T-helper 17 cell (primary cell): Measurements from ENCODE around the gene INTS7. TPM values are rescaled to one million over a fixed set of nuclear protein-coding genes. Genes with fewer than 3 reads are reported as not detected.

ENCODE experiments used
- ATAC-seq: fragments of 150-1000 bp; cut with Tn5 transposase; 2 replicates; pipeline ENCODE4 v1.10.0; 2021; ENCODE audit warnings: mild to moderate bottlenecking, moderate library complexity
- DNase-seq, 3 donors: peaks; one replicate each; pipeline versions ENCODE4 v3.0.0 to v3.0.0-alpha.2; 2020 to 2021
- H3K9me3 ChIP-seq: one replicate; pipeline ENCODE4 v1.7.0; 2013; ENCODE audit warnings: low read length, mild to moderate bottlenecking; ENCODE audit not compliant: control insufficient read depth, poor library complexity, severe bottlenecking
- H3K27ac Mint-ChIP-seq: one replicate; pipeline ENCODE4 v1.8.0; 2022; ENCODE audit warnings: mild to moderate bottlenecking, moderate library complexity, mixed read lengths
- H3K27me3 Mint-ChIP-seq: one replicate; pipeline ENCODE4 v1.8.0; 2022; ENCODE audit warnings: mixed read lengths
- H3K36me3 Mint-ChIP-seq: one replicate; pipeline ENCODE4 v1.8.0; 2022; ENCODE audit warnings: low read depth, mixed read lengths
- H3K4me1 Mint-ChIP-seq: one replicate; pipeline ENCODE4 v1.8.0; 2022; ENCODE audit warnings: mild to moderate bottlenecking, mixed read lengths
- H3K4me3 Mint-ChIP-seq: one replicate; pipeline ENCODE4 v1.8.0; 2022; ENCODE audit warnings: mild to moderate bottlenecking, moderate library complexity, mixed read lengths
- total RNA-seq, 4 donors: library from RNA in 2 of 4; stranded (reverse) in 2 of 4; gene quantifications; one replicate each; pipeline ENCODE4 v1.2.3 and lab custom pipeline; 2022 to 2026

The INTS7 gene, protein sequence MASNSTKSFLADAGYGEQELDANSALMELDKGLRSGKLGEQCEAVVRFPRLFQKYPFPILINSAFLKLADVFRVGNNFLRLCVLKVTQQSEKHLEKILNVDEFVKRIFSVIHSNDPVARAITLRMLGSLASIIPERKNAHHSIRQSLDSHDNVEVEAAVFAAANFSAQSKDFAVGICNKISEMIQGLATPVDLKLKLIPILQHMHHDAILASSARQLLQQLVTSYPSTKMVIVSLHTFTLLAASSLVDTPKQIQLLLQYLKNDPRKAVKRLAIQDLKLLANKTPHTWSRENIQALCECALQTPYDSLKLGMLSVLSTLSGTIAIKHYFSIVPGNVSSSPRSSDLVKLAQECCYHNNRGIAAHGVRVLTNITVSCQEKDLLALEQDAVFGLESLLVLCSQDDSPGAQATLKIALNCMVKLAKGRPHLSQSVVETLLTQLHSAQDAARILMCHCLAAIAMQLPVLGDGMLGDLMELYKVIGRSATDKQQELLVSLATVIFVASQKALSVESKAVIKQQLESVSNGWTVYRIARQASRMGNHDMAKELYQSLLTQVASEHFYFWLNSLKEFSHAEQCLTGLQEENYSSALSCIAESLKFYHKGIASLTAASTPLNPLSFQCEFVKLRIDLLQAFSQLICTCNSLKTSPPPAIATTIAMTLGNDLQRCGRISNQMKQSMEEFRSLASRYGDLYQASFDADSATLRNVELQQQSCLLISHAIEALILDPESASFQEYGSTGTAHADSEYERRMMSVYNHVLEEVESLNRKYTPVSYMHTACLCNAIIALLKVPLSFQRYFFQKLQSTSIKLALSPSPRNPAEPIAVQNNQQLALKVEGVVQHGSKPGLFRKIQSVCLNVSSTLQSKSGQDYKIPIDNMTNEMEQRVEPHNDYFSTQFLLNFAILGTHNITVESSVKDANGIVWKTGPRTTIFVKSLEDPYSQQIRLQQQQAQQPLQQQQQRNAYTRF
- total RNA-seq (1 to 10 TPM; 9.2 to 9.5 TPM), total RNA-seq (lab: John Stamatoyannopoulos, UW) (15.5 to 27.0 reads per million in 2 donors)

DNA sequence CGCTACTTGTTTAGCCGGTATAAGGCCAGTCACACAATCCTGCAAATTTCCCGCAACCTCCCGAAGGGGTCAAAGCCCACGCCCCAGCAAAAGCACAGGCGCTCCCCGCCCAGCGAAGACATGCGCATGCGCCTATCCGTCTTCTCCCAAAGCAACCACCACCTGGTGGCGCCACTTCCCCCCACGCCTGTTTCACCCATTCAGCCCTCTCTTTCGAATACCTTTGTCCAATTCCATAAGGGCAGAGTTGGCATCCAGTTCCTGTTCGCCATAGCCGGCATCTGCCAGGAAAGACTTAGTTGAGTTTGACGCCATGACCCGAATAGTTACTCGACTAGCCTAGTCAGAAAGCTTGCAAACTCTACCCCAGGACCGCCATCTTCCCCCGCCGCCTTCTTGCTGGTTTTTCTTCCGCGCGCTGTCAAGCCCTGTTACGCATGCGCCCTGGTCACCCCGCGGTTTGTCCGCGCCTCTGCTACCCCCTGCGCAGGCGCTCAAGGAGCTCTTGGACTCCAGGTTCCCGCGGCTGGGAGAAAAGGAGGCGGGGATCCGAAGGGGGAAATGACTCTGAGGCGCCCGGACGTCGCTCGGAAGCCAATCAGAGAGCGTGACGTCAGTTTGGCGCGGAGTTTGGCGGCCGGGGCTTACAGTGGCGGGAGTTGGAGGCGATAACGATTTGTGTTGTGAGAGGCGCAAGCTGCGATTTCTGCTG lies at the start of gene INTS7, which contains the start of gene DTL:
INTS7 (minus strand) TSS at position 435 of the 712 bp plus-strand sequence; CDS start at position 315, 120 bp downstream.
DTL (plus strand) TSS at position 626 of the 712 bp plus-strand sequence. CDS start 143 bp downstream, outside the sequence.
- Mint-ChIP-seq H3K27me3 (no peaks in the 10 kb centered on the region), H3K36me3 (peaks cover 5% of the 10 kb centered on the region), H3K4me1 (peaks cover 48% of the 10 kb centered on the region), H3K4me3 (peak within 1 kb of the TSS; percentile 96), H3K27ac (peak within 1 kb of the TSS; percentile 98)
- DNase-seq (peak; percentile 95 to 97 (median 96)), ATAC-seq (peak; percentile 89)
- no peaks in the 10 kb centered on the region for H3K9me3 ChIP-seq

DNA sequence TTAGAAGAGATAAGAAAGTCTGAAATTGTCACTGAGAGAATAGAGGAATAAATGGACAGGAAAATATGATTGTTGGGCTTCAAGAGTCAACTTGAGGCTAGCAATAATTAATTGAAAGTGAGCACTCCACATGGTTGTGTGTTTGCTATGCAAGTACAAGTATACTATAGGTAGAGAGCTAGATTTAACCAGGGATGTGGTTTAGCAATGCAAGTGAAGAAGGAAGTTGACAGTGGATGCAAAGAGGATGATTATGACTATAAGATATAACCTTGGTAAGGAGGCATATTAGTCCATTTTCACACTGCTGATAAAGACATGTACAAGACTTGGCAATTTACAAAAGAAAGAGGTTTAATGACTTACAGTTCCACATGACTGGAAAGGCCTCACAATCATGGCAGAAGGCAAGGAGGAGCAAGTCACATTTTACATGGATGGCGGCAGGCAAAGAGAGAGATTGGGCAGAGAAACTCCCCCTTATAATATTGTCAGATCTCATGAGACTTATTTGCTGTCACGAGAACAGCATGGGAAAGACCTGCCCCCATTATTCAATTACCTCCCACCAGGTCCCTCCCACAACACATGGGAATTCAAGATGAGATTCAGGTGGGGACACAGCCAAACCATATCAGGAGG lies 47.5 kb upstream of the INTS7 start:
- H3K27me3 Mint-ChIP-seq, result no peaks in the 10 kb centered on the region
- H3K36me3 Mint-ChIP-seq, result no peaks in the 10 kb centered on the region
- H3K4me1 Mint-ChIP-seq, result no peaks in the 10 kb centered on the region
- H3K9me3 ChIP-seq, result no peaks in the 10 kb centered on the region
- H3K4me3 Mint-ChIP-seq, result no peak overlapping the region
- ATAC-seq, result no peak
- DNase-seq, result no peak
- H3K27ac Mint-ChIP-seq, result no peak overlapping the region

DNA sequence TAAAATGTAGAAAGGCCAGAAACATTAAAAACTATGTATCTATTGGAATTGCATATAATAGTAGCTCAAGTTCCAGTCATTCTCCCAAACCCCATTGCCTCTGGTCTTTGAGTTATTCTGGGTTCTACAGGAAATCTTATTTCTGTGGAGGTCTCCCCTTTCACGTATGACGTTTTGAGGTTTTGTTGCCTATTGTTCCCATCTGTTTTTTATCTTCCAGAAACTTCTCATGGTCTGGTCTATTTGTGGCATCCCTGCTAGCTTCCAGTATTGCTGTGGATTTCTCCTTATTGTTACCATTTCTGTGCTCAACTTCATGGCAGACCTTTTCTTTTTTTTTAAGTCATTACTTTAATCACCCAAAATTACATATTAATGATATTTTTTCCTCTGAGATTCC lies 43.5 kb upstream of the INTS7 start:
- no peak overlapping the region for H3K27ac Mint-ChIP-seq
- H3K4me3 Mint-ChIP-seq, result no peak overlapping the region
- ATAC-seq (no peak), DNase-seq (no peak)
- no peaks in the 10 kb centered on the region for H3K36me3 Mint-ChIP-seq
- no peaks in the 10 kb centered on the region for H3K9me3 ChIP-seq
- no peaks in the 10 kb centered on the region for H3K27me3 Mint-ChIP-seq
- peaks cover 5% of the 10 kb centered on the region for H3K4me1 Mint-ChIP-seq

DNA sequence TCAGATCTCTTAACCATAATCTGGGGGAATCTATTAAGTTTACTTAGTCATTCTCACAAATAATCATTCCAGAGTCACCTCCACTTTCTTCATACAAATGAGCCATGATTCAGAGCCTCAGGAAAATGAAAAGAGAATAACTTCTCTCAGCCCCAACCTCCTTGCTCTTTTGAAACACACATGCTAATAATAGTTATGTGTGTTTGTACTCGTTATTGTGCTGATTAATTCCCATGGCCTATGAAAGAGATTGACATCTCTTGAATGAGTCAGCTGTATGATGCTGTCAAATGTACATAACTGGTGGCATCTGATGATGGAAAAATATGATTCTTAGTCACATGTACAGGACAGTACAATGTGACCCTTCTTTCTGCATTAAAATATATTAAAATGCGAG lies 41.7 kb upstream of the INTS7 start:
- no peak for DNase-seq
- H3K9me3 ChIP-seq, result no peaks in the 10 kb centered on the region
- Mint-ChIP-seq H3K27ac (no peak overlapping the region), H3K4me1 (peaks cover 7% of the 10 kb centered on the region), H3K27me3 (no peaks in the 10 kb centered on the region), H3K4me3 (no peak overlapping the region), H3K36me3 (no peaks in the 10 kb centered on the region)
- ATAC-seq, result no peak

DNA sequence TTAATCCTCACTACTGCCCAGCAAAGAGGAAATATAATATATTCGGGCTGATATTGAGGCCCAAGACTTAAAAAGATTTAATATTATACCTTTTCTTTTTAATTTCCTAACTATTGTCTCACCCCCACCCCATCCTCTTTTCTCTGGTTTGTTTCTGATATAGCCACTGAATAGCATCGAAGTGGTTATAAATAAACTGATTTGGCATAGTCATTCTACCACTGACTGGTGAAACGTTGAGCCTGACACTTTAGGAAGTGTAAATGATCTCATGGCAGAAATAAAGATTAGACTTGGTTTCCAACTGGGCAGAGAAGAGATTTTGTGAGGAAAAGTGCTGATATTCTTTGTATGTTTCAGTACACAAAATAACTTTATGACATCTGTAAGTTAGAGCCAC lies 39.5 kb upstream of the INTS7 start:
- Mint-ChIP-seq H3K4me1 (peaks cover 10% of the 10 kb centered on the region), H3K27me3 (no peaks in the 10 kb centered on the region), H3K4me3 (no peak overlapping the region), H3K36me3 (no peaks in the 10 kb centered on the region), H3K27ac (no peak overlapping the region)
- ATAC-seq (no peak), DNase-seq (no peak)
- H3K9me3 ChIP-seq, result no peaks in the 10 kb centered on the region

DNA sequence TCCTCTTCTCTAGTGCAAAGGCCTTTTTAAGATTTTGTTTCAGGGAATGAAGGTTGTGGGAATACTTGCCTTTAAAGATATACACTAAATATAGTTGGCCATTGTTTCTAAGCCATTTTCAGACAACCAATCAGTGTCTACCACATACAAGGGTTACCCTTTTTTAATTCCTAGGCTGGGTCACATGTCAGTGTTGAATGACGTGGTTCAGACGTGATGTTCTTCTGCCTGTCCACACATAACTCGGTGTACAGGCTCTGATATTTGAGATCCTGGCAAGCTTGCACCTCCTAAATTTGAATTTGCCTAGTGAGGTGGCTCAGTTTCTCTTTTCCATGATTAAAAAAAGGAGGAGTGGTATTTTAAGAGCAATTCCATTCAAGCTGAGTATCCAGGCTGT lies 39.0 kb upstream of the INTS7 start:
- Mint-ChIP-seq H3K36me3 (no peaks in the 10 kb centered on the region), H3K27me3 (no peaks in the 10 kb centered on the region), H3K27ac (no peak overlapping the region), H3K4me3 (no peak overlapping the region), H3K4me1 (peaks cover 10% of the 10 kb centered on the region)
- DNase-seq (no peak), ATAC-seq (no peak)
- no peaks in the 10 kb centered on the region for H3K9me3 ChIP-seq

- Mint-ChIP-seq H3K36me3 (no peaks in the 10 kb centered on the region), H3K4me3 (no peak overlapping the region), H3K27ac (no peak overlapping the region), H3K27me3 (no peaks in the 10 kb centered on the region), H3K4me1 (peaks cover 10% of the 10 kb centered on the region)
- no peak for DNase-seq
- no peak for ATAC-seq
- no peaks in the 10 kb centered on the region for H3K9me3 ChIP-seq
These were observed 38.1 kb upstream of the INTS7 start for GRCh38 chr1:212073490-212073889.

- no peak for DNase-seq
- H3K9me3 ChIP-seq, result no peaks in the 10 kb centered on the region
- Mint-ChIP-seq H3K4me3 (no peak overlapping the region), H3K27me3 (no peaks in the 10 kb centered on the region), H3K4me1 (peaks cover 10% of the 10 kb centered on the region), H3K27ac (no peak overlapping the region), H3K36me3 (no peaks in the 10 kb centered on the region)
- ATAC-seq, result no peak
These were observed 36.7 kb upstream of the INTS7 start for GRCh38 chr1:212072047-212072446.

DNA sequence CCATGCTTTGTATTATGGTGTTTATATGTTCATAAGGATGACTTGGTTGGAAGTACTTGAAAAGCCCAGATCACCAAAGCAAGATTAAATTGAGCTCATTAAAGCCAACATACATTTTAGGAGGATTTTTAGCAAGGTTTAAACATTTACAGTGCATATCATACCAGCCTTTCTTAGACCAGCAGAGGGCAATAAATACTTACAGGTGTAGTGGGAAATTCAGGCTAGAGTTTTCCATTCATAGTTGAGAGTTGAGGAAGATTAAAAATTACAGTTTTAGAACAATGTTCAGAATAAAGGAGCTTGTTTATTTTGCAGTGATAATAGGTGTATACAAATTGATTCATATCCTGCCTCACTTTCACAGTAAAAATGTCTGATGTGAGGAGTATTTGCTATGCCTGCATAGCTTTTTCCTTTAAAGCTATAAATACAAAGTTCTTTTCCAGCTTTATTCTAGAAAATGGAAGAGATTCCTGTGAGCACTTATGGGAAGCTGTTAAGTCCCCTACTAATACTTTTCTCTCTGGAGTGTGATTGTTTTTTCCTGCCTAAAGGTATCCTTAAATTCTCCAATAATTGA lies 35.5 kb upstream of the INTS7 start:
- ATAC-seq, result peak; percentile 66
- no peaks in the 10 kb centered on the region for H3K9me3 ChIP-seq
- Mint-ChIP-seq H3K36me3 (no peaks in the 10 kb centered on the region), H3K27me3 (no peaks in the 10 kb centered on the region), H3K4me3 (no peak overlapping the region), H3K27ac (no peak overlapping the region), H3K4me1 (peaks cover 10% of the 10 kb centered on the region)
- no peak for DNase-seq

DNA sequence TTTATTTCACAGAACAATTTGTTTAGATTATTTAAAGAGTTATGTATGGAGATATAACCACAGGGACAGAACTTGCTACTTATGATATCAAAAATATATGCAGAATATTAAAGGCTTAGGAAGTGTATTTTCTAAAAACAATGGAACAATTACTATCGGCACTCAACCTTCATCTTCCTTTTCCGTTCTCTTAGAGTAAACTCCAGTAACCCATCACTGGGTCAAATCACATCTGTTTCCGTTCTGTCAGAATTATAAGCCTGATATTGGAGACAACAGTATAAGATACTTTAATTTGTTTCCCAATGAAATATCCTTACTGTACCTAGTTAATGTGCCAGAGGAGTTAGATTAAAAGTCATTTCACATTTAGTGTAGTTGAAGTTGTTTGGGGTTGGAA lies 32.4 kb upstream of the INTS7 start:
- no peak overlapping the region for H3K4me3 Mint-ChIP-seq

DNA sequence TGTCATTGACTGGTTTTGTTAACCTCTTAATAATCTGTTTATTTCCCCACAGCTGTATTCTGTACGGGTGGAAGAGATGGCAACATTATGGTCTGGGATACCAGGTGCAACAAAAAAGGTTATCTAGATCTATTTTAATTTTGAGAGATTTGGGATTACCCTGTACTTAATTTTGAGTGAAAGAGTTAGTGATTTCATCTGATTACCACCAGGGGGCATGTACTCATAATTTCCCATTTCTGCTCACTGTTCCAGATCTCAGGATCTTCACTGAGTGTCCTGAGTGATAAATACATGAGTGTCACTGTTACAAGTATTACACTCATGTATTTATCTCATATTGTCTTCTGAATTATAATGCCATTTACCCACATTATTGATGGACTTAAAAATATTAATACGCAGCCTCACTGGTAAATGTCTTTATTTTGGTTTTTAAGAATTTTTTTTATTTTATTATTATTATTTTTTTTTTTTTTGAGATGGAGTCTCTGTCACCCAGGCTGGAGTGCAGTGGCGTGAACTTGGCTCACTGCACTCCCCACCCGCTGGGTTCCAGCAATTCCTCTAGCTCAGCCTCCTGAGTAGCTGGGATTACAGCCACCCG lies 27.6 kb upstream of the INTS7 start:
- DNase-seq (no peak), ATAC-seq (peak; percentile 49)
- H3K36me3 Mint-ChIP-seq, result no peaks in the 10 kb centered on the region
- H3K4me1 Mint-ChIP-seq, result peaks cover 2% of the 10 kb centered on the region
- no peak overlapping the region for H3K27ac Mint-ChIP-seq
- no peaks in the 10 kb centered on the region for H3K27me3 Mint-ChIP-seq
- H3K4me3 Mint-ChIP-seq, result no peak overlapping the region
- no peaks in the 10 kb centered on the region for H3K9me3 ChIP-seq

More for the DNA sequence above, 32.4 kb upstream of the INTS7 start:
- ATAC-seq (no peak), DNase-seq (no peak)
- Mint-ChIP-seq H3K36me3 (no peaks in the 10 kb centered on the region), H3K27ac (no peak overlapping the region), H3K27me3 (no peaks in the 10 kb centered on the region), H3K4me1 (peaks cover 6% of the 10 kb centered on the region)
- no peaks in the 10 kb centered on the region for H3K9me3 ChIP-seq
